Activated naive CD4-positive, alpha-beta T cell (primary cell): Measurements from ENCODE around the gene NRF1.

ENCODE experiments used
- DNase-seq, 4 experiments: peaks; one replicate each; lab custom pipeline; 2025; lab: John Stamatoyannopoulos, UW

The NRF1 gene

DNA sequence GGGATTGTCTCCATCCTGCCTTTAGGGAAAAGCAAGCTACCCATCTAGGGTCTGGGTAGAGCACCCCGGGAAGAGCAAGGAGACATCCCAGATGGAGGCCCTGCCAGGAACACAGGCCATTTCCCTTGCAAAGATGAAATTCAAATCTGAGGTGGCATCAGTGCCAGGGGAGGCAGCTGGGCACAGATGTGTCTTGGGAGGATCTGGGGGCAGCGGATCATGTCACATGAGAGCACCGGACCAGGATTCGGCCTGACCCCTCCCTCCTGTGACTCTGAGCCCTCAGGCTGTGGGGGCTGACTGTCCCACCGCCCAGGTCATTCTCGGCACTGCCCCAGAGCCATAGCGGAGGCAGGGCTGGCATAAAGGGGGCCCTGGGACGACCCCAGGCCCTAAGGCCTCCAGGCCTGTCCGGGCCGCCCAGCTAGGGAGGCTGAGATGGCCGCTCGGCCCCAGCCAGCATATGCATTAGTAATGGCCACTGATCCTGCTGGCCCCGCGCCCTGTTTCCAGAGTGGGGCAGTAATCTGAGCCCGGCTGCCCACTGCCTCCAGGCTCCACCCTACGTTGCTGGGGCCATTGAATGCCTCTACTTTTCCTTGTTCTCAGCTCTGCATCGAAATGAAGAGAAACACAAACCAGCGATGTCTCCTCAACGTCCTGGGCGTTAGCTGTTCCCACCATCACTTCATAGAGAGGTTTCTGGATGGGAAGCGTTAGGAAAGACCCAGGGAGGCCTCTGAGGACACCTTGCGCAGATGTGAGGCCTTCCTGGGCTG lies 192.8 kb downstream of the NRF1 start:
- DNase-seq: no peak

DNA sequence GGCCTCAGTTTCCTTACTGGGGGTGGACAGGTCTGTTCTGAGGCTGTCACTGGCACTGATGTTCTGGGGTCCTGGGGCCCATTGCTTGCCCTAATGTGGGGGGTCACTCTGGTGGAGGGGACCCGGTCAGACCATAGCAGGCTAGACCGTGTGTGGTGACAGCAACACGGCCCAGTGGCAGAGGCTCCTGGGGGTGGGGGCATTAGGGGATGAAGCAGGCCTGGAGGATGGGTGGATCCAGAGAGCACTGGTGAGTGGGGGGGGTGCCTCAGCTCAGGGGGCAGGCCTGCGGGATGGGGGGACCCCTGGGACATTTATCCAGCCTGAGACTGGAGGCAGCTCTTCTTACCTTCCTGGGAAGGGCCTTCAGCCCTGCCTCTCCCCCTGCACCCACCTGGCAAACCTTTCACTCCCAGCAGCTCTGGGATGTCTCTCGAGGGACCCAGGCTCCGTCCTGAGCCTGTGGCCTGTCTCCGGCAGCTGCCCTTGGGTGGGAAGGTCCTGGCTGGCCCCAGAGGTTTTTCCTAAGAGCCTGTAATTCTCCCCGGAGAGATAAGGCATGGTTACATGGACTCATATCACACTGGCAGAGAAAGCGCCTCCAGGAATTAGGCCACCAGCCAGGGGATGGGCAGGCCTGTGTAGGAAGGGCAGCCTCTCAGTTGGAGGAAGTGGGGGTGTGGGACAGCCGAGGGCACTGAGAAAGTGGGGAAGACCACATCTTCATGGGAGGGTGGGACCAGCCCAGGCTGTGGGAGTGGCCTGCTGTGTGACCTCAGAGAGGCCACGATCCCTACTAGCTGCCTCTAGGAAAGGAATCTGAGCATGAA lies 193.6 kb downstream of the NRF1 start:
- DNase-seq: no peak
